ENCODE results near the gene ERN2.

The ERN2 gene

GRCh38 chr16:23640615-23640930 is 72.4 kb downstream of the ERN2 start:
- DNase-seq (ENCODE audit: extremely low read depth, insufficient read length), result no peak
- Histone ChIP-seq H3K36me3 (ENCODE audit: control insufficient read depth, insufficient read depth, low read length) (peaks cover 2% of the 10 kb centered on the region), H3K27me3 (replicated peaks; ENCODE audit: control insufficient read depth, insufficient read depth, low read length) (no peaks in the 10 kb centered on the region), H3K4me3 (replicated peaks; ENCODE audit: low read depth, low read length) (peak overlapping the region; percentile 100)
- TF ChIP-seq CTCF (IDR thresholded peaks at IDR 0.05; ENCODE audit: insufficient read depth, low read length, poor library complexity, severe bottlenecking), result no peak
